CD14-positive monocyte (primary cell): ENCODE measurements around the gene CSGALNACT2. TPM values are rescaled to one million over a fixed set of nuclear protein-coding genes. Genes with fewer than 3 reads are reported as not detected.
A peak's percentile ranks its signal among the peaks of the same experiment; 100 is the strongest.

Source experiments
- DNase-seq, 3 donors: peaks; one replicate each; pipeline ENCODE4 v3.0.0-alpha.2; 2011 to 2022
- H2AFZ ChIP-seq: 2 replicates; pipeline ENCODE4 v1.6.0; 2012; ENCODE audit warnings: mild to moderate bottlenecking, low read depth, low read length, inconsistent platforms; ENCODE audit not compliant: insufficient read depth, poor library complexity, severe bottlenecking
- H3K27ac ChIP-seq, 2 donors: 1 replicate in 1 of 2; 2 replicates in 1 of 2; pipeline ENCODE4 v1.5.1; 2012 to 2013; ENCODE audit warnings: low read length in 2 of 2, control low read depth in 1 of 2, inconsistent platforms in 1 of 2, low read depth in 1 of 2, mild to moderate bottlenecking in 1 of 2
- H3K27me3 ChIP-seq, 2 donors: one replicate each; pipeline versions ENCODE4 v1.6.0 to v1.6.1; 2011 to 2013; ENCODE audit warnings: low read length in 2 of 2; ENCODE audit not compliant: control insufficient read depth in 2 of 2, insufficient read depth in 2 of 2
- H3K36me3 ChIP-seq, 2 donors: replicated peaks in 1 of 2; 1 replicate in 1 of 2; 2 replicates in 1 of 2; pipeline versions ENCODE4 v1.5.1 to v1.6.1; 2012 to 2013; ENCODE audit warnings: low read length in 2 of 2, control low read depth in 1 of 2, inconsistent platforms in 1 of 2, mild to moderate bottlenecking in 1 of 2; ENCODE audit not compliant: insufficient read depth in 2 of 2, control insufficient read depth in 1 of 2
- H3K4me1 ChIP-seq, 2 donors: 1 replicate in 1 of 2; 2 replicates in 1 of 2; pipeline versions ENCODE4 v1.5.1 to v1.6.1; 2012 to 2013; ENCODE audit warnings: low read length in 2 of 2, control low read depth in 1 of 2, inconsistent platforms in 1 of 2, mild to moderate bottlenecking in 1 of 2, moderate library complexity in 1 of 2; ENCODE audit not compliant: insufficient read depth in 2 of 2, control insufficient read depth in 1 of 2
- H3K4me2 ChIP-seq: replicated peaks from 2 replicates; pipeline ENCODE3; 2012; ENCODE audit warnings: low read length, moderate library complexity, mild to moderate bottlenecking; ENCODE audit not compliant: poor library complexity, severe bottlenecking; ENCODE audit errors: extremely low read depth
- H3K4me3 ChIP-seq, 3 experiments: fragments of 200-600 bp in 1 of 3; sonication (generic) in 1 of 3; replicated peaks in 1 of 3; 1 replicate in 2 of 3; 2 replicates in 1 of 3; pipeline ENCODE4 v1.5.1; 2011 to 2013; ENCODE audit warnings: low read length in 3 of 3, mild to moderate bottlenecking in 3 of 3, control low read depth in 2 of 3, low read depth in 2 of 3, inconsistent platforms in 1 of 3, moderate library complexity in 1 of 3
- H3K79me2 ChIP-seq: 2 replicates; pipeline ENCODE4 v1.6.0; 2012; ENCODE audit warnings: mild to moderate bottlenecking, control low read depth, inconsistent platforms, low read length, moderate library complexity; ENCODE audit not compliant: insufficient read depth
- H3K9ac ChIP-seq: 2 replicates; pipeline ENCODE4 v1.6.0; 2017; ENCODE audit warnings: low read length, mild to moderate bottlenecking; ENCODE audit not compliant: insufficient read depth, poor library complexity, severe bottlenecking
- H3K9me3 ChIP-seq, 2 donors: replicated peaks in 1 of 2; 1 replicate in 1 of 2; 2 replicates in 1 of 2; pipeline versions ENCODE4 v1.5.1 to v1.6.1; 2012 to 2013; ENCODE audit warnings: low read length in 2 of 2, control low read depth in 1 of 2; ENCODE audit not compliant: control insufficient read depth in 1 of 2, insufficient read depth in 1 of 2
- H4K20me1 ChIP-seq: 2 replicates; pipeline ENCODE4 v1.6.0; 2012; ENCODE audit warnings: mild to moderate bottlenecking, low read length, control low read depth, moderate library complexity; ENCODE audit not compliant: insufficient read depth
- H3K27ac Mint-ChIP-seq, 7 donors: one replicate each; pipeline ENCODE4 v1.8.0; 2020; ENCODE audit warnings: mild to moderate bottlenecking in 7 of 7, mixed read lengths in 7 of 7, moderate library complexity in 6 of 7, inconsistent platforms in 2 of 7
- H3K27me3 Mint-ChIP-seq, 3 donors: one replicate each; pipeline ENCODE4 v1.8.0; 2021 to 2022; ENCODE audit warnings: low read depth in 3 of 3, mild to moderate bottlenecking in 3 of 3, mixed read lengths in 3 of 3, moderate library complexity in 3 of 3, inconsistent platforms in 1 of 3
- H3K36me3 Mint-ChIP-seq, 2 donors: one replicate each; pipeline ENCODE4 v1.8.0; 2020; ENCODE audit warnings: mixed read lengths in 2 of 2, inconsistent platforms in 1 of 2, mild to moderate bottlenecking in 1 of 2
- H3K4me1 Mint-ChIP-seq: one replicate; pipeline ENCODE4 v1.8.0; 2020; ENCODE audit warnings: mild to moderate bottlenecking, mixed read lengths
- H3K4me3 Mint-ChIP-seq, 2 donors: one replicate each; pipeline ENCODE4 v1.8.0; 2020; ENCODE audit warnings: mild to moderate bottlenecking in 2 of 2, mixed read lengths in 2 of 2, moderate library complexity in 1 of 2
- H3K9me3 Mint-ChIP-seq, 7 donors: one replicate each; pipeline ENCODE4 v1.8.0; 2020 to 2022; ENCODE audit warnings: mixed read lengths in 7 of 7, mild to moderate bottlenecking in 6 of 7, moderate library complexity in 6 of 7, inconsistent platforms in 2 of 7
- CTCF ChIP-seq: fragments of 200-600 bp; IDR thresholded peaks from one replicate; pipeline ENCODE4 v1.8.0; 2022; ENCODE audit warnings: antibody characterized with exemption, mild to moderate bottlenecking
- WGBS: methylation state at CpG from one replicate; pipeline ENCODE4 v1.1.5; 2013; ENCODE audit warnings: missing lambda C conversion rate; ENCODE audit not compliant: insufficient coverage; 5-methylcytosine and 5-hydroxymethylcytosine counted together
- intact Hi-C, 2 donors: fragments of 100-400 bp; cut with micrococcal nuclease; formaldehyde crosslinking; loops; one replicate each; pipeline versions ENCODE4 v1.15.0 to v1.15.1; 2023
- polyA plus RNA-seq, 3 donors: library from polyadenylated mRNA; depleted of rRNA in 1 of 3; unstranded in 2 of 3; stranded (reverse) in 1 of 3; fragments of 300-500 nt in 2 of 3; fragments of >200 nt in 1 of 3; fragmentation: Illumina TruSeq in 2 of 3; gene quantifications; 1 replicate in 2 of 3; 2 replicates in 1 of 3; pipeline ENCODE4 v1.2.3, GENCODE V29; 2012 to 2021

CSGALNACT2 gene
- polyA plus RNA-seq, 3 donors, result 43.7 to 80.1 (median 48.2) TPM

GRCh38 chr10:43203448-43204041 lies 65.3 kb downstream of the CSGALNACT2 start:
- no peaks in the 10 kb centered on the region for H3K27me3 ChIP-seq
- Mint-ChIP-seq H3K4me3 (peak overlapping the region; percentile 75 to 79), H3K9me3 (peaks cover 0 to 3% (median 0%) of the 10 kb centered on the region in 7 donors), H3K4me1 (peaks cover 16% of the 10 kb centered on the region), H3K36me3 (peaks cover 4 to 5% of the 10 kb centered on the region in 2 donors), H3K27me3 (peaks cover 0 to 4% (median 0%) of the 10 kb centered on the region in 3 donors), H3K27ac (no peak overlapping the region)
- H3K9ac ChIP-seq, result no peak overlapping the region
- peak; percentile 14 to 33 (median 17) for DNase-seq
- H3K4me3 ChIP-seq, result peak overlapping the region; percentile 12 to 76 (median 18)
- no peaks in the 10 kb centered on the region for H3K9me3 ChIP-seq
- H3K4me2 ChIP-seq, result peak overlapping the region; percentile 91
- no peaks in the 10 kb centered on the region for H3K79me2 ChIP-seq
- intact Hi-C loops, result loop anchor here (5.0 to 10.0 kb wide), 3 partner anchors 261 to 339 kb away; no protein-coding TSS in a partner anchor
- no peak for TF ChIP-seq CTCF
- no peaks in the 10 kb centered on the region for H3K36me3 ChIP-seq
- H2AFZ ChIP-seq, result peak overlapping the region; percentile 69
- no peaks in the 10 kb centered on the region for H4K20me1 ChIP-seq
- H3K27ac ChIP-seq, result no peak overlapping the region
- 62% methylated on average over 22 of the region's 27 CpGs for WGBS
- H3K4me1 ChIP-seq, result peaks cover 19 to 28% of the 10 kb centered on the region in 2 donors

- H3K27me3 Mint-ChIP-seq, result peaks cover 0 to 4% (median 0%) of the 10 kb centered on the region in 3 donors
Measured at GRCh38 chr10:43204042-43204942, 66.0 kb downstream of the CSGALNACT2 start.

More at GRCh38 chr10:43204042-43204942, 66.0 kb downstream of the CSGALNACT2 start:
- Histone ChIP-seq H2AFZ (no peak overlapping the region), H3K4me2 (no peak overlapping the region), H3K4me1 (peaks cover 19 to 28% of the 10 kb centered on the region in 2 donors), H3K27me3 (no peaks in the 10 kb centered on the region), H3K9ac (no peak overlapping the region), H4K20me1 (no peaks in the 10 kb centered on the region), H3K79me2 (no peaks in the 10 kb centered on the region), H3K36me3 (no peaks in the 10 kb centered on the region), H3K4me3 (no peak overlapping the region), H3K9me3 (no peaks in the 10 kb centered on the region), H3K27ac (no peak overlapping the region)
- Mint-ChIP-seq H3K9me3 (peaks cover 0 to 3% (median 0%) of the 10 kb centered on the region in 7 donors), H3K4me3 (no peak overlapping the region), H3K27ac (peak overlapping the region in 1 of 7 donors; percentile 35), H3K36me3 (peaks cover 4 to 5% of the 10 kb centered on the region in 2 donors), H3K4me1 (peaks cover 16% of the 10 kb centered on the region)
- intact Hi-C loops, result loop anchor here (5.0 to 10.0 kb wide), 3 partner anchors 261 to 339 kb away; no protein-coding TSS in a partner anchor
- no peak for TF ChIP-seq CTCF
- 87% methylated on average over 11 of the region's 14 CpGs for WGBS
- no peak for DNase-seq
